ENCODE measurements around the gene AP2A2. TPM values are rescaled to one million over a fixed set of nuclear protein-coding genes. Genes with fewer than 3 reads are reported as not detected.

The AP2A2 gene
- total RNA-seq, 2 donors from 2014 or later = 35.1 to 70.2 TPM

DNA sequence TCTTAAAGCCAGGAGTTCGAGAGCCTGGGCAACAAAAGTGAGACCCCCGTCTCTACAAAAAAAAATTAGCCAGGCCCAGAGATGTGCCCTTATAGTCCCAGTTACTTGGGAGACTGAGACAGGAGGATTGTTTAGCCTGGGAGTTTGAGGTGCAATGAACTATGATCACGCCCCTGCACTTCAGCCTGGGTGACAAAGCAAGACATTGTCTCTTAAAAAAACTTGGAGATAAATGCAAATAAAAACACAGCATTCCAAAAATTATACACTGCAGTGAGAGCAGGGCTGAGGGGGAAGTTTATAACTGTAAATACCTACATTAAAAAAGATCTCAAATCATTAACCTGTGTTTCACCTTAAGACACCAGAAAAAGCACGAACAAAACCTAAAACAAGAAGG is 22.1 kb downstream of the AP2A2 start:
- Histone ChIP-seq H3K27me3 (replicated peaks; ENCODE audit: insufficient read depth) (no peaks in the 10 kb centered on the region), H3K4me1 (replicated peaks) (no peaks in the 10 kb centered on the region), H3K4me3 (no peak overlapping the region), H3K36me3 (no peaks in the 10 kb centered on the region), H3K9me3 (no peaks in the 10 kb centered on the region), H3K27ac (no peak overlapping the region)
- intact Hi-C loops (cut with DNase I) = no loop called here
- TF ChIP-seq POLR2A (IDR thresholded peaks at IDR 0.05) = no peak
- TF ChIP-seq, protein P1, sequence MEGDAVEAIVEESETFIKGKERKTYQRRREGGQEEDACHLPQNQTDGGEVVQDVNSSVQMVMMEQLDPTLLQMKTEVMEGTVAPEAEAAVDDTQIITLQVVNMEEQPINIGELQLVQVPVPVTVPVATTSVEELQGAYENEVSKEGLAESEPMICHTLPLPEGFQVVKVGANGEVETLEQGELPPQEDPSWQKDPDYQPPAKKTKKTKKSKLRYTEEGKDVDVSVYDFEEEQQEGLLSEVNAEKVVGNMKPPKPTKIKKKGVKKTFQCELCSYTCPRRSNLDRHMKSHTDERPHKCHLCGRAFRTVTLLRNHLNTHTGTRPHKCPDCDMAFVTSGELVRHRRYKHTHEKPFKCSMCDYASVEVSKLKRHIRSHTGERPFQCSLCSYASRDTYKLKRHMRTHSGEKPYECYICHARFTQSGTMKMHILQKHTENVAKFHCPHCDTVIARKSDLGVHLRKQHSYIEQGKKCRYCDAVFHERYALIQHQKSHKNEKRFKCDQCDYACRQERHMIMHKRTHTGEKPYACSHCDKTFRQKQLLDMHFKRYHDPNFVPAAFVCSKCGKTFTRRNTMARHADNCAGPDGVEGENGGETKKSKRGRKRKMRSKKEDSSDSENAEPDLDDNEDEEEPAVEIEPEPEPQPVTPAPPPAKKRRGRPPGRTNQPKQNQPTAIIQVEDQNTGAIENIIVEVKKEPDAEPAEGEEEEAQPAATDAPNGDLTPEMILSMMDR (IDR thresholded peaks at IDR 0.05) = no peak
- no peak for TF ChIP-seq POLR2AphosphoS5 (IDR thresholded peaks at IDR 0.05)
- DNase-seq (ENCODE audit: low spot score) = no peak
- WGBS = 76% methylated on average over 4 of the region's 4 CpGs

DNA sequence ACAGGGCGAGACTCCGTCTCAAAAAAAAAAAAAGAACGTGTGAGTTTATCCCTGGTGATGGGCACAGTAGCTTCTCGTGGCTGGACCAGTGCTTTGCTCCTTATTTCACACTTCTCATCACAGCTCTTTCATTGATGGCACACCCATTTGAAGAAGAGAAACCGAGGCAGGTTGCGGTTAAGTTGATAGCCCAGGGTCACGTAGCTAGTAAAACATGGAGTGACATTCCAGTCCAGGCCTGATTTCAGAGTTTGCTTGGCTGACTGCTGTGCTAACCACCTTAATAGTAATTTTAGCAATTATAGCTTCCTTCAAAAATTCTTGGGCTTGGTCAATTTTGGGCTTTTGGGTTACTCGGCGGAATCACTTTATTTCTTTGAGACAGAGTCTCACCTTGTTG is 25.8 kb downstream of the AP2A2 start:
- TF ChIP-seq, protein P1 (IDR thresholded peaks at IDR 0.05) = no peak
- no peak for TF ChIP-seq POLR2AphosphoS5 (IDR thresholded peaks at IDR 0.05)
- TF ChIP-seq POLR2A (IDR thresholded peaks at IDR 0.05) = no peak
- 91% methylated on average over 9 of the region's 9 CpGs for WGBS
- H3K27ac ChIP-seq = no peak overlapping the region
- H3K36me3 ChIP-seq = no peaks in the 10 kb centered on the region
- H3K4me3 ChIP-seq = no peak overlapping the region
- intact Hi-C loops (cut with DNase I) = no loop called here
- H3K27me3 ChIP-seq (replicated peaks; ENCODE audit: insufficient read depth) = no peaks in the 10 kb centered on the region
- DNase-seq (ENCODE audit: low spot score) = no peak
- peaks cover 3% of the 10 kb centered on the region for H3K4me1 ChIP-seq (replicated peaks)
- H3K9me3 ChIP-seq = no peaks in the 10 kb centered on the region

DNA sequence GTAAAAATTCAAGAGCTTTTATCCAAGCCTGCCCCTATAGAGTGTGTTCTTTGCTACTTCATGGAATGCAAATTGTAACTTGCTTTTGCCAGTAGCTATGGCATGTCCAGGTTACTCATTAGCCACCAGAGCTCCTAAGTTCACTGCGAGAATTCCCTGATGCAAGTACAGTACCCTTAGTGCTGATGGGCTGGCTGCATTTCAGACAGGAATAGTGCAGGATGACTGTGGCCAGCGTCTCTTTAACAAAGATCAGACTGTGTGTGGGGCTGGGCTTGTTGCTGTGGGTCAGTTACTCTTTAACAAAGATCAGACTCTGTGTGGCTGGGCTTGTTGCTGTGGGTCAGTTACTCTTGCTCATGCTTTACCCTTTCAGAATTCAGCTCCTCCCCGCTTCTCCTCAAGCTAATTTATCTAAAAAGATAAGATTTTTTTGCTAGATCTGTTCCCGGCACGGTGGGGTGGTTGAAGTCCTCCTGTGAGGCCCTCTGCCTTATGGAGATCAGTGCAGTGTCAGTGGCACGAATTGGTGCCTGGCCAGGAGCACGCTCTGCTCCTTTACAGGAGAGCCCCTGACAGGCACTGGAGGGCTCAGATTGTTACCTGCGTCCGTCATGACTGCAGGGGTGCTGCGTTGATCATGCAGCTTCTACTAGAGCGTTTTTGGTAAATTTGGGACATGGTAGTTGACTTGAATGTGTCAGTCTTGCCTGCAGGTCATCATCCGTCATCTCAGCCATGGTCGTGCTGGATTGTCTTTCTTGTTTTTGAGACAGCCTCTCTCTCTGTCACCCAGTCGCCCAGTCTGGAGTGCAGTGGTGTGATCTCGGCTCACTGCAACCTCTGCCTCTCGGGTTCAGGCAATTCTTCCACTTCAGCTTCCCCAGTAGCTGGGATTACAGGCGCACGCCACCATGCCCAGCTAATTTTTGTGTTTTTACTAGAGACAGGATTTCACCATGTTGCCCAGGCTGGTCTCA is 27.0 kb downstream of the AP2A2 start:
- no peak for TF ChIP-seq POLR2AphosphoS5 (IDR thresholded peaks at IDR 0.05)
- TF ChIP-seq, protein P1 (IDR thresholded peaks at IDR 0.05) = no peak
- no peak for TF ChIP-seq POLR2A (IDR thresholded peaks at IDR 0.05)
- Histone ChIP-seq H3K36me3 (no peaks in the 10 kb centered on the region), H3K4me3 (no peak overlapping the region), H3K27ac (no peak overlapping the region), H3K9me3 (no peaks in the 10 kb centered on the region), H3K4me1 (replicated peaks) (peaks cover 3% of the 10 kb centered on the region), H3K27me3 (replicated peaks; ENCODE audit: insufficient read depth) (no peaks in the 10 kb centered on the region)
- DNase-seq (ENCODE audit: low spot score) = no peak
- intact Hi-C loops (cut with DNase I) = no loop called here
- WGBS = 70% methylated on average over 18 of the region's 18 CpGs

DNA sequence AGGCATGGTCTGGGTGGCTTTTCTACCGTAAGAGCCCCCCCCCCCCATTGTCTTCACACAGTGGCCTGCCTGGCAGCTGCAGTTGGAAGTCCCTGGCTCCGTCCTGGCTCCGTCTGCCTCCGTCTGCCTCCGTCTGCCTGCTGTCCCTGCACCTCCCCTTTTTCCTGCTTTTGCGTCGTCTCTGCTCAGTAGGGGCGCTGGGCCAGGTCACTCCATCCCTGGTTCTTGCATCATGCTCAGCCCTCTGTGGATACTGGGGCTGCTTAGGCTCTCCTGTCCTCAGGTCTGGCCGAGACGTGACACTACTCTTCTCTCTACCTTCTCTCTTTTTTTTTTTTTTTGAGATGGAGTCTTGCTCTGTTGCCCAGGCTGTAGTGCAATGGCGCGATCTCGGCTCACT is 27.8 kb downstream of the AP2A2 start:
- H3K9me3 ChIP-seq = no peaks in the 10 kb centered on the region
- 80% methylated on average over 13 of the region's 13 CpGs for WGBS
- intact Hi-C loops (cut with DNase I) = no loop called here
- H3K27ac ChIP-seq = peak overlapping the region in 1 of 2 donors; percentile 14
- H3K27me3 ChIP-seq (replicated peaks; ENCODE audit: insufficient read depth) = no peaks in the 10 kb centered on the region
- DNase-seq (ENCODE audit: low spot score) = no peak
- H3K4me3 ChIP-seq = no peak overlapping the region
- peaks cover 3% of the 10 kb centered on the region for H3K4me1 ChIP-seq (replicated peaks)
- TF ChIP-seq POLR2A (IDR thresholded peaks at IDR 0.05) (no peak), POLR2AphosphoS5 (IDR thresholded peaks at IDR 0.05) (no peak)
- TF ChIP-seq, protein P1 (IDR thresholded peaks at IDR 0.05) = no peak
- no peaks in the 10 kb centered on the region for H3K36me3 ChIP-seq

All from prostate gland (tissue), 2 donors.